ENCODE results near the gene SMIM14.
A peak's percentile ranks its signal among the peaks of the same experiment; 100 is the strongest.
"Not testable (repeated sequence)": the region's sequence is repeated elsewhere in the genome, so short reads cannot be mapped to it uniquely, and the experiment has no call there.

The SMIM14 gene

GRCh38 chr4:39530682-39531081 lies 108.0 kb downstream of the SMIM14 start:
- no peak for DNase-seq (ENCODE audit: low read depth)

GRCh38 chr4:39529534-39529933 lies 109.1 kb downstream of the SMIM14 start:
- DNase-seq (ENCODE audit: low read depth) = no peak

DNA sequence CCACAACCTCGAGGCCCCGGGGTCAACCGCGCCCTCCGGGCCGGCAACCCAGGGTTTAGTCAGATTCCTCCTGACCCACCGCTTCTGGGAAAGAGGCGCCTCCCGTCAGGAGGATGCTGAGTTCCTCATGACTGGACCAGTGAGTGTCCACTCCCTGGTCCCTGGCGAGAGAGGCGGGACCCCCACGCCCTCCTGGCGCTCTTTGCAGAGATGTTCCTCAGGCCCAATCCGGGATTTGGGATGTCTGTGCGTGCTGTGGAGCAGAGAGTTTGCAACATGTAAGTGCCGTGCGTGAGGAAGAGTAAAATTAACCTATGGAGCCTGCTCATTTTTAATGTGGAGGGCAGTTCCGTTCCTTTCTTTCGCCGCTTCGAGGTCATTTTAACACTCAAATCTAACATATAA lies 110.6 kb downstream of the SMIM14 start:
- no peak for DNase-seq (ENCODE audit: low read depth)

GRCh38 chr4:39527296-39528060 lies 111.2 kb downstream of the SMIM14 start, which contains the start of gene UGDH:
Gene UGDH (minus strand): TSS chr4:39527439. CDS start chr4:39521512, 5,927 bp downstream.
- peak; percentile 92 for DNase-seq (ENCODE audit: low read depth)

DNA sequence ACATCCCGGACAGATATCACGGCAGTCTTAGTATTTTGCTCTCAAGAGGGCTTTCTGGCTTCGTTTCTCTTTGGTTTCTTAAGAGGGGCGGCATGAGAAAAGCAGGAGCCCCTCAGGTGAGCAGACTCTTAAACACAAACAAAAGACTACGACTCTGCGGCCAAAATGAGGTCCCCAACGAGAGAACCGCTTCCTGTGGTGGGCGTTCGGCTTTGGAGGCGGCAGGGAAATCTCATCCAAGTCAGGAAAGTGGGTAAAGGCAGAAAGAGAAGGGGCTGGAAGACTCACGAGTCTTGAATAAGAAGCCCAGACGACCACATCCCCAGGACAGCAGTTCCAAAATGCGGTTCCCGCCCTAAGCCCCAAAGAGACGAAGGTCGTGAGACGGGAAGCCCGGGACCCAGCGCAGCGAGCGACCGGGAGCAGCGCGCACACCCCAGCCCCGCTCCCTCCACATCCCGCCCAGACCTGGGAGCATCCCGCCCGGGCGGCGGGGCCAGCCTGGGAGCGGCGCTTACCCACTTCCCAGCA lies 111.8 kb downstream of the SMIM14 start:
- no peak for DNase-seq (ENCODE audit: low read depth)

DNA sequence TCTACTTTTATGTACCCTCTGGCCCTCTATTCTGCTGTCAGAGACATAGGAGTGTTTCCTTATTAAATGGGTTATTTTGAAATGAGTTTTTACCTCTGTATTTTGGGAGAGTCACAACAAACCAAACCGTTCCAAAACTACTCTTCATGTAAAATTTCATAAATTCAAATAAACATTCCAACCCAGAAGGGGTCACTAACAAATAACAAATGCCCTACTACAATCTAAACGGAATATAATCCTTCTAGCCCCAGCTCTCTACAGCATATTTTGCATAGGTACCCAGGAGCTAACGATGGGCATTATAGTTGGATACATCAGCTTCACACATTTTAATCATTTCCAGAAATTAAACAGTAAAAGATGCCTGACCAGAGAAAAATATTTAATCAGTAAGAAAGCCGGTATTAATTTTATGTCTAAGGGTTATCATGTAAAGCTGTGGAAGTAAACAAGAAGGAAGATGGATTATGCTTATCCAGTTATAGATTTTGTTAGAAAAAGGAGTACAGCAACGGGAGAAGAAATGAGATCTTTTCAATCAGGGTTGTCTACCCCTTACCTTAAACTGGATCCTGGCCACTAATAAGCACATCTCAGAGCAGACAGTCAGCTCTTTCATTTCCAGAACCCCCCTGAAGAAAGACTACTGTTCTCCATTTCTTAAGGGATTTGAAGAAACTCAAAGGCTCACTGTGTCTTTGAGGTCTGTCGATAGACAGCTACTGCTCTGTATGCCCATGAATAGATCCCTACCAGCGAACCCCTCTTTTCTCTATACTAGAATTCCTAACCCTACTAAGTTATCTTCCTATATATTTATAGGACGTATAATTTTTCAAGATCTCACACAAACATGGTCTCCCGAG lies 112.6 kb downstream of the SMIM14 start:
- no peak for DNase-seq (ENCODE audit: low read depth)

DNA sequence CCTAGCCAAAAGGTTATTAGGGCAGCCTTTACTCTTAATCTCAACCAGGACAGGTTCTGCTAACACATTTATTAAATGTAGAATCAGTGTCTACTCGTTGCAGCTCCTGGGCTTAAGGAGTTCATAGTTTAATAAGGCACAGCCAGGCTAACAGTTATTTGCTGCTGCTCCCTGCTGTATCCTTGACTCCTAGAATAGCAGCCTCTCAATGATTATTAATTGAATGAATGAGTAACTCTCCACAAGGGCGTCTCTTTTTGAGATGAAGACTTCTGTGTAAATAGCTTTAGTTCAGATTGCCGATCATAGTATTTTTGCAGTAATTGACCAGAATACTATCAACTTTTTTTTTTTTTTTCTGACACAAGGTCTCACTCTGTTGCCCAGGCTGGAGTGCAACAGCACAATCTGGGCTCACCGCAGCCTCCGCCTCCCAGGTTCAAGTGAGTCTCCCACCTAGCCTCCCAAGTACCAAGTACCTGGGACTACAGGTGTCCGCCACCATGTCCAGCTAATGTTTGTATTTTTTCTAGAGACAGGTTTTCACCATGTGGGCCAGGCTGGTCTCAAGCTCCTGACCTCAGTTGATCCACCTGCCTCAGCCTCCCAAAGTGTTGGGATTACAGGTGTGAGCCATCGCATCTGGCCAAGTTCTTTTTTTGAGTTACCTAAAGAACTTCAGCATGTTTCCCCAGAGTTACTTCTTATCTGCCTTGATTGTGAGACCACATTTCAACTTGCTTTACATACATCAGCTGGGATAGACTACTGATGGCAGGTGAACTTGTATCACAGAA lies 114.3 kb downstream of the SMIM14 start:
- DNase-seq (ENCODE audit: low read depth) = no peak

DNA sequence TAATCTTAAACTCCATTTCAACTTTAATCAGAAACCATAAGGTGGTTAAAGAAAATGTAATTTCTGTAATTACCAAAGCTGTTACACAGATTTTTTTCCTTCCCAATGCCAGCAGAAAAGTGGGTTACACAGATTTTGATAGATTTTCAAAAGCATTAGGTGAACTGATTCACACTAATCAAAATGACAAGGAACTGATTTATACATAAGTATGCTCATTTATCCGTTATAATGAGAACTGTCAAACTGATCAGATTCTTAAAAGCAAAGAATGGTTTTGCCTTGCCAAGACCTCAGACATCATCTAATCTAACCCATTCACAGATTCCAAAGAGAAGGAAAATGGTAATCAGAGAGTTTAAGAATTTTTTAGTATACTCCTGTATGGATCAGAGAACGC lies 116.6 kb downstream of the SMIM14 start:
- DNase-seq (ENCODE audit: low read depth) = no peak

DNA sequence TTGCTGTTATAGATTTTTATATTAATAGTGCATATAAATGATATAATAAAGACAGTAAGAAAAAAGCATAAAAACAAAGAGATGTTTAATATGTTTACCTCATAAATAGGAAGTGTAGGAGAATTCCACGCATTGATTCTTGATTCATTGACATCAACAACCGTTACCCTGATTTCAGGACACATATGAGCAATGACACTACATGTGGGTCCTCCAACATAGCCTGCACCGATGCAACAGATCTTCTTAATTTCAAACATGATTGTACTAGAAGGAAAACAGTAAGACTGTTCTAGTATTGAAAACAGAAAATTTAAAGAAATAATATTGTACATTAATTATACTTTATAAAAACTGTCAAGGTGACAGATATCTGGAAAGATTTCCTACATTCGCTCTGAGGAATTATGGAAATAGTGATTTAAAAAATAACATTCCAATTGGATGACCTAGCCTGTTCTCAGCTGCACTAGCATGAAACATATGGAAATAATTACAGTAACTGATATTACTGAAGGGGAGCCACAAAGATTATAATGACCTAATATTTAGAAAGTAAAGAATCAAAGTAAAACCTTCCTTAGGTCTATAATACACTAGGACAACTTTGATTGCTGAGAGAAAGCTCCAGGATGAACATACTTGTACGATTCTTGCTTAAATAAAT lies 117.3 kb downstream of the SMIM14 start:
- no peak for DNase-seq (ENCODE audit: low read depth)

- no peak for DNase-seq (ENCODE audit: low read depth)
Observed at GRCh38 chr4:39518484-39518883, 120.2 kb downstream of the SMIM14 start.

DNA sequence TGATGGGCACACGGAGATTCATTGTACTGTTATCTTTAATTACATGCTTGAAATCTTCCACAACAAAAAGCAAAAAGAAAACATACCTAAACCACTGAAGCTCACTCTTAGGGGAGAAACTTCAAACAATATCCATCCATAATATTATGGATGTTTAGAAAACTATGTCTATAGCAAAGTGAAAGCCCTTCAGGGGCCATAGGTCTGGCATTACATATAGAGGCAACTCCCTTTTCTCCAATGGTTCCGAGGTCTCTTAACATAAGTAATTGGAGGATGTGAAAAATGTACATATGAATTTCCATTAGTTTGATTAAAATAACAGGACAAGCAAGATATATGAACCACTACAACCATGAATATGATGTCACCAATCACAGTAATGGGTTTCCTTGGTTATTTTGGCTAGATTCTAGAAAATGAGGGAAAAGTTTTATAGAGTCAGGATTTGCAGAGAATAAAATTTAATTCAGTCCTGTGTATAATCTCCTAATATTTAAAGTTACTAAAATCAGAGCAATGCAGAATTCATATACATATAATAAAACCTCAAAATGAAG lies 122.2 kb downstream of the SMIM14 start:
- no peak for DNase-seq (ENCODE audit: low read depth)

DNA sequence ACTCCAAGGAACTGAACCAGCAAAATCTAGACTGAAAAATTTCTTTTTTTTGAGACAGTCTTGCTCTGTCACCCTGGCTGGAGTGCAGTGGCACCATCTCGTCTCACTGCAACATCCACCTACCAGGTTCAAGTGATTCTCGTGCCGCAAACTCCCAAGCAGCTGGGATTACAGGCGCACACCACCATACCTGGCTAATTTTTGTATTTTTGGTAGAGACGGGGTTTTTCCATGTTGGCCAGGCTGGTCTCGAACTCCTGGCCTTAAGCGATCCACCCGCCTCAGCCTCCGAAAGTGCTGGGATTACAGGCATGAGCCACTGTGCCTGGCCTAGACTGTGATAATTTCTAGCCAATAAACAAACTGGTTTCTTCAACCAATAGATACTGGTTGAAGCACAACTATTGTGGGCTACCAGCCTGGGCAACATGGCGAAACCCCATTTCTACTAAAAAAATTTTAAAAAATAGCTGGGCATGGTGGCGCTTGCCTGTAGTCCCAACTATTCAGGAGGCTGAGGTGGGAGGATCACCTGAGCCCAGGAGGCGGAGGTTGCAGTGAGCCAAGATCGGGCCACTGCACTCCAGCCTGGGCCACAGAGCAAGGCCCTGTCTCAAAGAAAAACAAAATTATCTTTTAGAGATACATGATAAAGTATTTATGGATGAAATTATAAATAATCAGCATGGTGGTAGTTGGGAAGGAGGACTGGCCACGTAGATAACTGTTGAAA lies 122.8 kb downstream of the SMIM14 start:
- not testable (repeated sequence) for DNase-seq (ENCODE audit: low read depth)

DNA sequence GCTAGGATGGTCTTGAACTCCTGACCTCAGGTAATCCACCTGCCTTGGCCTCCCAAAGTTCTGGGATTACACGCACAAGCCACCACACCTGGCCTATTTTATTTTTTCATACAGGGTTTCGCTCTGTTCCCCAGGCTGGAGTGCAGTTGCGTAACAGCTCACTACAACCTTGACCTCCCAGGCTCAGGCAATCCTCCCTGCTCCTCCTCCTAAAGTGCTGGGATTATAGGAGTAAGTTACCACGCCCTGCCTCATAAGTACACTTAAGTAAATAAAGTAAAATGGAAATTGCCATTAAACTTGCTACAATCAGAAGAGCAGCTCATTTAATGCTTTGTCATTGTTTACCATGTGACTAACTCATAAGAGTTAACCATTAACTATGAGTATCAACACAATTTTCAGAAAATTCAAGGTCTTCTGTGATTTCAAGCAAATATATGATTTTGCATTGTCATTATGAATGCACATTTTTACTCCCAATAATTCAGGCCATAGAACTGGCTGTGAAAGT lies 123.7 kb downstream of the SMIM14 start:
- no peak for DNase-seq (ENCODE audit: low read depth)

- not testable (repeated sequence) for DNase-seq (ENCODE audit: low read depth)
Observed at GRCh38 chr4:39514266-39514665, 124.4 kb downstream of the SMIM14 start.

DNA sequence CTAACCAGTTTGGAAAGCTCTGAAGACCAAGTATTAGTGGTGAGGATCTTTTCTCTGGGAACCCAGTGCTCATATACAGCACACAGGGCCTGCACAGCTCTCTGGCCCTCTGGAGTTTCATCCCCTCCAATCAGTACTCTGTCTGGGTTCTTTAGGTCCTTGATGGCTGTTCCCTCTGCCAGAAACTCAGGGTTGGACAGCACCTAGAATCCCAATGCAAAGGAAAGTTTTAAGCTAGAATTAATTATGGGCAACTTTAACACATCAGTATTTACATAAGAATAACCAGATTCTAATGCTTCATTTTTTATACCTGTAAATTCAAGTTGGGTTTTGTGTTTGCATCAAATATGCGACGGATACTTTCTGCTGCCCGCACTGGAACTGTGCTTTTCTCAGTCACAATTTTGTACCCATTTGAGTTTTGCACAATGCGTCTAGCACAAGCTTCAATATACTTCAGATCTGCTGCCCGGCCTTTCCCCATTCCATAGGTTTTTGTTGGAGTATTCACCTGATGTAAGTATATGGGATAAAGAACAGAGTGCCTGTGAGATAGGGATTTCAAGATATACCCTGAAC lies 128.2 kb downstream of the SMIM14 start:
- DNase-seq (ENCODE audit: low read depth) = no peak

GRCh38 chr4:39505581-39505980 lies 133.1 kb downstream of the SMIM14 start:
- no peak for DNase-seq (ENCODE audit: low read depth)

- no peak for DNase-seq (ENCODE audit: low read depth)
Observed at GRCh38 chr4:39504538-39504937, 134.1 kb downstream of the SMIM14 start.

- not testable (repeated sequence) for DNase-seq (ENCODE audit: low read depth)
Observed at GRCh38 chr4:39502664-39503035, 136.0 kb downstream of the SMIM14 start.

DNA sequence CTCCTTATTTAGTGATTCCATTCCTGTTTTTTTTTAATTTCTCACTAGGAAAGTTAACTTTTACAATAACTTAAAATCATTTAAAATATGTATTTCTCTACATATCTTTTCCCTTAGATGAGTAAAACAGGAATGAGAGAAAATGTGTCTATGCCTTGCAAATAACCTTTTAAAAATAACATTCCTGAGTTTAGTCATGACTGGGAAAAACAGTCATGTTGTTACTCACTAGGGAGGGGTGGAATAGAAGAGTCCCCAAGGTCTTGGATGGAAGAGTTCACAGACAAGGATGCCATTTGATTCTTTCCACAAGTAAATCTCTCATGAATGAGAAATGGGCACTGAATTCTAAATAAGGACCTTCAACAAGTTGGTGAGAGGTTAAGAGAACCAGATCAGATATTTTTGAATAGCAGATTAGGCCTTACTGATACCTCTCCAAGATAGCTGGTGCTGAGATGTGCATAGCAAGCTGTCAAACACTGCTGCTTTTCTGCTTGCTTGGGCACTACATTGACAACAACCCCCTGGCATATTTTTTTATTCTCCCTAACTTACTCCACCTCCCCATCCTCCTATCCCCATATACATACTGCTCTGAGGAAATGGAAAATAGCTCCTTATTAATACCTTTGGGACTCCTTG lies 136.5 kb downstream of the SMIM14 start:
- no peak for DNase-seq (ENCODE audit: low read depth)

DNA sequence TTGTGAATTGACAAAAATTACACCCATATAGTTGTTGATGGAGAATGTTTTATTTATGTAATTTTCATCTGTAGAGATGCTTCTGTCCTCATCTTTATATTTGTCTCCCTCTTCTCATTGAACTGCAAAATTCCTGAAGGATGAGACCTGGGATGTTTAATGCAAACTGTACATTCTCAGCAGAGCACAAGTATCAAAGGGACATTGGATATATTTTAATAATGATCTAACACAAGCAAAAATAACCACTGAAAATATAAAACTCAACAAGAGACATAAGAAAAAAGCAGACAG lies 140.0 kb downstream of the SMIM14 start:
- DNase-seq (ENCODE audit: low read depth) = no peak
